HG03095 (cell line): ENCODE data around the gene HOXB2.

Experiments
- ATAC-seq: cut with Tn5 transposase; IDR thresholded peaks from one replicate; pipeline ENCODE4 v1.9.1; 2021; ENCODE audit warnings: moderate library complexity; ENCODE audit not compliant: unreplicated experiment

The HOXB2 gene

DNA sequence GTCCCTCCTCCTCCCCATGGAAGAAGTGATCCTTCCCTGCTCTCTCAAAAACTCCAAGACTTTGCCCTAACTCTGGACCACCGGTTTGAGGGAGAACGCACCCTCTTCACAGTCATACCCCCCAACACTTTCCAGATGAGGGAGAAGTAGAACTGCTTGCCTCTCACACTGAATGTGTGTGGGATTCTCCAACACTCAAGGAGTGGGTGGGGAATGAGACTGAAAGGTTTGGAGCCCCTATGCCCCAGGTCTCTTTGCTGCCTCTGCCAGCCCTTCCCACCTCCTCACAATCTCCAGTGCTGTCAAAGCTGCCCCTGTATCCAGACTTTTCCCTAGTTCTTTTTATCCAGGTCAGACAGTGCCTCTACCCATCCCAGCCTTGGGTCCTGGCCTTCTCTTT lies 21.8 kb upstream of the HOXB2 start:
- ATAC-seq: no peak

- ATAC-seq: no peak
These were observed 21.2 kb upstream of the HOXB2 start for GRCh38 chr17:48565925-48566710.

DNA sequence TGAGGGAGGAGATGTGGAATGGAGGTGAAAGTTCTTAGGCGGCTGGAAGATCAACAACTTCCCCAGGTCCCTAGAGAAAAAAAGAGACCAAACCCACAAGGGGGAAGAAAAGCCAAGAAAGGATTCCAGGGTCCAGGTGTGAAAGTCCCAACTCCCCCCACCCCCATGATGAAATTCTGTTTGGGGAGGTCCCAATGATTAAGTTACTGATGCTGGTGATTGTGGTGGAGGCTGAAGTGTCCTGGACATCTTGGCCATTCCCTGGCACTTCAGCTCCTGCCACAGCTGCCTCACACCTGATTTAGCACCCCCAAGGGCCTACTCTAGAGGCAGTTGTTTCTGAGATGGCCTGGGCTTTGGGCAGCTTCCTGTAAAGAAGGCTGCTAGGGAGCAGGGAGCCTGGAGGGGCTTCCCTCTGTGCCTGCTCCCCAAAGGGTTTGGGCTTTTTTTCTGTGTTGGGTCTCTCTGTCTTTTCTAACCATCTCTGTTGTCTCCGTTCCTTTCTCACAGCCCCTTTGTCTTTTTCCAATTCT lies 20.2 kb upstream of the HOXB2 start:
- no peak for ATAC-seq

DNA sequence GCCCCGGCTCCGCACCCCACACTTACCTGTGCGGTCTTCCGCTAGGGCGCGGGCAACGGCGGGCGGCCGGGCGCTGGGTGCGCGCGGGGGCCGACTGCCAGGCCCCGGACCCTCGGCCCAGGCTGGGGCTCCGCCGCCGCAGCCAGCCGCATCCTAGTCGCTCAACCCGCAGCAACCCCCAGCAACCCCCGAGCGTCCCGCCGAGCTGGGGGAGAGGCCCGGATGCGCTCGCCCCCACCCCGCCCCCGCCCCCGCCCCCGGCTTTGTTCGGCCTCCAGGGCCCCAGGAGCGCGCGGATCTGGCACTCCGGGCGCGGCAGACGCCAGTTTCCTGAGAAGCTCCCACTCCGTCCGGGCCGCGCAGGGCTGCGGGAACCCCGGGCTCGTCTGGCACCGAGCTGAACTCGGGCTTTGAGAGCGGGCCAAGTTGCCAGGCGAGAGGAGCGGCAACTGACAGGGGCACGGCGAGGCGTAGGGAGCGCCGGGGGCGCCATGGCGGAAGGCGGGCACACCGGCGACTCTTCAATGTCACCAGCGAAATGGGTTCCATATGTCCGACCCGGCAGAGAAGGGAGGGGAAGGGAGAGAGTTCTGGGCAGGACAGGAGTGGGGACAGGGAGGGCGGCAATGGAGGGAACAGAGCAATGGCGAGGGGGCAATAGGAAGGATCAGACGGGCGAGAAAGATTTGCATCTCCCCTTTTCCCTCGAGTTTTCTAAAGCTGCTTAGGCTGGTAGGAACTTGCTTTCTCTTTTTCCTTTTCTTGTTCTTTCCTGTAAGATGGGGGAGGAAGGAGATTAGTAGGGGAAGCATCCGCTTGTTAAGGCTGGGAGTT lies 19.5 kb upstream of the HOXB2 start:
- ATAC-seq: no peak

GRCh38 chr17:48563867-48564187 lies 18.9 kb upstream of the HOXB2 start:
- ATAC-seq: no peak

DNA sequence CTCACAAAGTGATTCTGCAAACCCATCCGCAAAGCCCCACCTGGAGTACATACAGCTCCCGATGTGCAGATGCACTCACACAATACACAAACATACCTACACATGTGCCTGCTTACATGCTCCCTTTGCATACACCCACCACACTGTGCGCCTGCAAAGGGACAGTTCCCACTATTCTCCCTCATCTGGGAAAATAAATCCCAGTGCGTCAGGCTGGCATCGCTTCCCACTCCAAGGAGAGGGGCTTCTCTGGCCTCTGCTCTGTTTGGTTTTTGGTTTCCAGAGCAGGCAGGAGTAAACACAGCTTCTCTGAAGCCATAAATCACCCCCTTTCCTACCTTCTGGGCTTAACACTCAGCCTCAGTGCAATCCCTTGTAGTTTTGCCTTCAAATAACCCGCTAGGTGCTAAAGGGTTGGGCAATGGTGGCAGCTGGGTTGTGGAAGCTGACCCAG lies 18.5 kb upstream of the HOXB2 start:
- no peak for ATAC-seq

DNA sequence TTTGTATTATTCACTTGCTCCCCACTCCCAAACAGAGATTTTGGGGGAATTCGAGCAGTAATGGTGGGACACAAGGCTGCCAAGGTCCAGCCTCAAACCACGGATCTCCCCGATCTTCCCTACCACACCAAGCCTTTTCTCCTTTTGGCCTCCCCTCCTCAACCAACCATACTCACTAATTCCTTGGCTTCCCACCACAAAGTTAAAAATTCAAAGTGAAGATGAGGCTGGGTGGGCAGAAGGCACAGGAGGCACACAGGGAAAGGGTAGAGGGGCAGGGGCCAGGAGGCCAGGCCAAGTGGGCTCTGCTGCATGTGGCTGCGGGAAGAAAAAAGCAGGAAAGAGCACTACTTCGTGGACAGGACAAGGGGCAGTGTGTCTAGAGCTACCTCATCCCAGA lies 18.0 kb upstream of the HOXB2 start:
- no peak for ATAC-seq

DNA sequence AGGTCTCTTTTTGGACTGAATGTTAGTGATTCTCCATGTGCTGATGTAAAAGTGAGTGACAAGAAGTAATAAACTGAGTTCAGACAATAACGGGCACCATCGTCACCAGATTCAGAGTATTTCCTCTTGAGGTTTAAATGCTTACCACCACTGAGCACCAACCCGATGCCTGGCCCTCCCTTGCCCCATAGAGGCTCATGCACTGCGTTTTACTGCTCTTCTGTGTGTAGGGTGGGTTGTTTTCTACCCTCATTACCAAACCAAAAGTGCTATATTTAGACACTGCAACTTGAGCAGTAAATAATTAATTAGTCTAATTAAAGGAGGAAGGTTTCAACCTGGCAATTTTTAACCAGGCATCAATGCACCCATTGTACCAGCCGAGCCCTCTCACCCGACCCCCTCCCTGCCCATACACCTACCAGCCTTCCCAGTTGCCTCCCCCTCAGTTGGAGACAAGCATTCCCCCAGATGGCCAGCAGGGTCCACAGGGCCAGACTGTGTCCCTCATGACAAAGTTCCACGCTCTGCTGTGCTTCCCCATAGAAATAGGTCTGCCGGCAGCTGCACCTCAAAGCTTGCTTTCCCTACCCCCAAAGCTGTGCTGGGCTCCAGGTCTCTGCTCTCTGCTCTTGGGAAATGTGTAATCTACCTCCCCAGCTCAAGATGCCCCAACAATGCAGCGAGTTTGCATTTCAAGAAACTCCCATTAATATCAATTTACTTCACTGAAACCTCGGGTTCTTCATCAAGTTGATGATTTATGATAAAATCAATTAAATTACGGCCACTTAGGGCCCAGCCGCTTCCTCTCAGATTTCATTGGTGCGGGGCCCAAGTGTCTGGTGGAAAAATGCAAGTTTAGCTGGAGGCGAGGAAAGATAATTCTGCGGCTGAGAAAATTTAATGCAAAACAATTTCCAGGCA lies 17.2 kb upstream of the HOXB2 start:
- no peak for ATAC-seq

- no peak for ATAC-seq
These were observed 15.2 kb upstream of the HOXB2 start for GRCh38 chr17:48559840-48560817.

- ATAC-seq: no peak
These were observed 14.4 kb upstream of the HOXB2 start for GRCh38 chr17:48559122-48559839.

DNA sequence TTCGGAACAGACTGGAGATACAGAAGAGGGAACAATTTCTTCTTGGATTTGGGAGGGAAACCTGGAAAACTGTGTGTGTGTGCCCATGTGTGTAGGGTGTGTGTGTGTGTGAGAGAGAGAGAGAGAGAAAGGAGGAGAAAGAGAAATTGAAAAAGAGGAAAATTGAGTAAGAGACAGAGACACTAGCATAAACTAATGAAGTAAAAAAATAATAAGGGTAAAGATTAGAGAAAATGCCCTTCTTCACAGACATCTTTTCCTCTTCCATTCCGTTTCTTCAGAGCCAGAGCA lies 13.9 kb upstream of the HOXB2 start:
- ATAC-seq: no peak

- ATAC-seq: no peak
These were observed 13.3 kb upstream of the HOXB2 start for GRCh38 chr17:48558057-48558830.

- ATAC-seq: no peak
These were observed 11.9 kb upstream of the HOXB2 start for GRCh38 chr17:48556576-48557401.

GRCh38 chr17:48556229-48556575 lies 11.3 kb upstream of the HOXB2 start:
- no peak for ATAC-seq

GRCh38 chr17:48555258-48556228 lies 10.6 kb upstream of the HOXB2 start:
- no peak for ATAC-seq

- ATAC-seq: no peak
These were observed 9.7 kb upstream of the HOXB2 start for GRCh38 chr17:48554412-48555257.
